Measurements from ENCODE around the gene RAB20. TPM values are rescaled to one million over a fixed set of nuclear protein-coding genes. Genes with fewer than 3 reads are reported as not detected.

The RAB20 gene
- total RNA-seq, 2 donors from 2014 or later, result 32.1 to 38.0 TPM

GRCh38 chr13:110589793-110590390, 28.4 kb upstream of the RAB20 start:
- intact Hi-C loops (cut with DNase I), result loop anchor here (5.0 kb wide), 1 partner anchor 227 kb away; no protein-coding TSS in a partner anchor
- H3K9ac ChIP-seq (ENCODE audit: low read depth in 2 of 2, low read length in 2 of 2), result no peak overlapping the region
- H3K36me3 ChIP-seq, result no peaks in the 10 kb centered on the region
- no peaks in the 10 kb centered on the region for H3K27me3 ChIP-seq
- no peak for DNase-seq
- no peak overlapping the region for H3K4me3 ChIP-seq
- no peak overlapping the region for H3K27ac ChIP-seq
- TF ChIP-seq CTCF (IDR thresholded peaks at IDR 0.05), result no peak
- H3K4me1 ChIP-seq, result no peaks in the 10 kb centered on the region
- no peaks in the 10 kb centered on the region for H3K9me3 ChIP-seq

- H3K4me3 ChIP-seq, result no peak overlapping the region
- H3K9ac ChIP-seq (ENCODE audit: low read depth in 2 of 2, low read length in 2 of 2), result no peak overlapping the region
- no peaks in the 10 kb centered on the region for H3K27me3 ChIP-seq
- no peaks in the 10 kb centered on the region for H3K4me1 ChIP-seq
- H3K36me3 ChIP-seq, result no peaks in the 10 kb centered on the region
- no peaks in the 10 kb centered on the region for H3K9me3 ChIP-seq
- intact Hi-C loops (cut with DNase I), result no loop called here
- no peak overlapping the region for H3K27ac ChIP-seq
- TF ChIP-seq CTCF (IDR thresholded peaks at IDR 0.05), result no peak
- no peak for DNase-seq
Measured at GRCh38 chr13:110583178-110583865, 21.8 kb upstream of the RAB20 start.

DNA sequence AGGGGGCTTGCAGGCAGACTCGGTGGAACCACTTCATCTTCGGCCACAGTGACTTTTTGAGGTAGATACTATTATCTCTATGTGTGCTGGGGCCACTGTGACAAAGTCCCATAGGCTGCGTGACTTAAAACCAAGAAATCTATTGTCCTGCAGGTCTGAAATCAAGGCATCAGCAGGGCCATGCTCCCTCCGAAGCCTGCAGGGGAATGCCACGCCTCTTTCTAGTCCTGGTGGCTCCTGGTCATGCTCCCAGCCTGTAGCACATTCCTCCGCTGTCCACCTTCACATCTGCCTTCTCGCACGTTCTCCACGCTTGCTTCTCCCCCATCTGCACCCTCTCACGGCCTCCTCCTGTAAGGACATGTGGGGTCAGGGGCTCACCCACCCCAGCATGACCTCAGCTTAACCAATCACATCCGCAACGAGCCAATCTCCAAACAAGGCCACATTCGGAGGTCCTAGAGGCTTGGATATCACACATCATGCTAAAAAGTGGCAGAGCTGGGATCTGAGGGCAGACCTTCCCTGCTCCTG, 21.0 kb upstream of the RAB20 start:
- H3K27ac ChIP-seq, result no peak overlapping the region
- DNase-seq, result no peak
- H3K9me3 ChIP-seq, result no peaks in the 10 kb centered on the region
- H3K9ac ChIP-seq (ENCODE audit: low read depth in 2 of 2, low read length in 2 of 2), result no peak overlapping the region
- no peak overlapping the region for H3K4me3 ChIP-seq
- no peaks in the 10 kb centered on the region for H3K27me3 ChIP-seq
- intact Hi-C loops (cut with DNase I), result no loop called here
- no peak for TF ChIP-seq CTCF (IDR thresholded peaks at IDR 0.05)
- no peaks in the 10 kb centered on the region for H3K36me3 ChIP-seq
- no peaks in the 10 kb centered on the region for H3K4me1 ChIP-seq

GRCh38 chr13:110581506-110582185, 20.1 kb upstream of the RAB20 start:
- intact Hi-C loops (cut with DNase I), result no loop called here
- no peaks in the 10 kb centered on the region for H3K4me1 ChIP-seq
- no peaks in the 10 kb centered on the region for H3K36me3 ChIP-seq
- H3K4me3 ChIP-seq, result no peak overlapping the region
- no peak for DNase-seq
- H3K27me3 ChIP-seq, result no peaks in the 10 kb centered on the region
- H3K9ac ChIP-seq (ENCODE audit: low read depth in 2 of 2, low read length in 2 of 2), result no peak overlapping the region
- no peak overlapping the region for H3K27ac ChIP-seq
- no peaks in the 10 kb centered on the region for H3K9me3 ChIP-seq
- no peak for TF ChIP-seq CTCF (IDR thresholded peaks at IDR 0.05)

DNA sequence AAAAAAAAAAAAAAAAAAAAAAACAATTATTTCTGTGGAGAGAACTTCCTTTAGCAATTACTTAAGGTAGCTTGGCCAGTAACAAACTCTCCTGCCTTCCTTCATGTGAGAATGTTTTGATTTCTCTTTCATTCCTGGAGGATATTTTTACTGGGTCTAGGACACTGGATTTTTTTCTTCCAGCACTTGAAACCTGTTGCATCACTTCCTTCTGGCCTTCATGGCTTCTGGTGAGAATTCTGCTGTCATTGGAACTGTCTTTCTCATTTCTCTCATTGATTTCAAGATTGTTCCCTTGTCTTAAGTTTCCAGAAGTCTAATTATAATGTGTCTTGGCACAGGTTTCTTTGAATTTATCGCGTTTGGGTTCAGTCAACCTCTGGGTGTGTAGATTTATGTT, 19.3 kb upstream of the RAB20 start:
- Histone ChIP-seq H3K9ac (ENCODE audit: low read depth in 2 of 2, low read length in 2 of 2) (no peak overlapping the region), H3K4me3 (no peak overlapping the region), H3K4me1 (no peaks in the 10 kb centered on the region), H3K27ac (no peak overlapping the region), H3K27me3 (no peaks in the 10 kb centered on the region), H3K9me3 (no peaks in the 10 kb centered on the region), H3K36me3 (no peaks in the 10 kb centered on the region)
- DNase-seq, result no peak
- TF ChIP-seq CTCF (IDR thresholded peaks at IDR 0.05), result no peak
- intact Hi-C loops (cut with DNase I), result no loop called here

Measured in colonic mucosa (tissue), 4 donors.